Activated B cell treated with CpG ODN at 0.5 μM for 24 hours (primary cell): ENCODE data around the gene CTIF. TPM values are rescaled to one million over a fixed set of nuclear protein-coding genes. Genes with fewer than 3 reads are reported as not detected.

Experiments
- ATAC-seq: fragments of 200-7000 bp; cut with Tn5 transposase; one replicate; pipeline ENCODE4 v1.10.0; 2021; ENCODE audit warnings: low read depth, mild to moderate bottlenecking, moderate library complexity
- CTCF ChIA-PET: fragments of 350-600 bp; sonication (Branson Sonifier 250); formaldehyde crosslinking; loops from one replicate; lab custom pipeline; 2021; ENCODE audit warnings: antibody characterized with exemption; lab: Charles Lee
- POLR2A ChIA-PET: fragments of 350-600 bp; sonication (Branson Sonifier 250); formaldehyde crosslinking; loops from one replicate; lab custom pipeline; 2021; ENCODE audit warnings: antibody characterized with exemption; lab: Charles Lee
- DNase-seq: peaks from one replicate; pipeline ENCODE4 v3.0.0; 2022
- H3K27ac Mint-ChIP-seq: one replicate; pipeline ENCODE4 v1.8.0; 2020; ENCODE audit warnings: mixed read lengths
- H3K27me3 Mint-ChIP-seq: one replicate; pipeline ENCODE4 v1.8.0; 2021; ENCODE audit warnings: mixed read lengths
- H3K36me3 Mint-ChIP-seq: one replicate; pipeline ENCODE4 v1.8.0; 2021; ENCODE audit warnings: low read depth, mixed read lengths
- H3K4me1 Mint-ChIP-seq: one replicate; pipeline ENCODE4 v1.8.0; 2021; ENCODE audit warnings: mixed read lengths
- H3K4me3 Mint-ChIP-seq: one replicate; pipeline ENCODE4 v1.8.0; 2020; ENCODE audit warnings: mild to moderate bottlenecking, mixed read lengths
- H3K9me3 Mint-ChIP-seq: one replicate; pipeline ENCODE4 v1.8.0; 2020; ENCODE audit warnings: mixed read lengths
- CTCF ChIP-seq: fragments of 200-600 bp; IDR thresholded peaks from one replicate; pipeline ENCODE4 v1.8.0; 2022; ENCODE audit warnings: antibody characterized with exemption, mild to moderate bottlenecking
- intact Hi-C: fragments of 100-400 bp; cut with micrococcal nuclease; formaldehyde crosslinking; loops from one replicate; pipeline ENCODE4 v1.15.1; 2024
- total RNA-seq: library from RNA; stranded (reverse); gene quantifications from 2 replicates; pipeline ENCODE4 v1.2.3, GENCODE V29; 2022

Gene CTIF
- total RNA-seq, 1 donor from 2014 or later, result 9.3 TPM

GRCh38 chr18:48779462-48779861, 240.6 kb downstream of the CTIF start:
- Mint-ChIP-seq H3K27me3 (no peaks in the 10 kb centered on the region), H3K4me1 (peaks cover 34% of the 10 kb centered on the region), H3K36me3 (no peaks in the 10 kb centered on the region), H3K4me3 (no peak overlapping the region), H3K9me3 (no peaks in the 10 kb centered on the region), H3K27ac (no peak overlapping the region)
- ChIA-PET POLR2A (no interaction called here), CTCF (interaction anchor here (1.2 kb wide), 1 partner anchor 169 kb away, joined by 4 read pairs; no protein-coding TSS in a partner anchor)
- intact Hi-C loops, result loop anchor here (10.0 kb wide), 2 partner anchors 465 to 665 kb away; no protein-coding TSS in a partner anchor
- no peak for DNase-seq
- no peak for ATAC-seq
- no peak for TF ChIP-seq CTCF

GRCh38 chr18:48780201-48780912, 241.5 kb downstream of the CTIF start:
- DNase-seq (no peak), ATAC-seq (no peak)
- Mint-ChIP-seq H3K4me3 (no peak overlapping the region), H3K9me3 (no peaks in the 10 kb centered on the region), H3K27me3 (no peaks in the 10 kb centered on the region), H3K4me1 (peaks cover 43% of the 10 kb centered on the region), H3K27ac (no peak overlapping the region), H3K36me3 (no peaks in the 10 kb centered on the region)
- ChIA-PET CTCF (interaction anchor here (1.2 kb wide), 1 partner anchor 168 kb away, joined by 4 read pairs; no protein-coding TSS in a partner anchor), POLR2A (no interaction called here)
- intact Hi-C loops, result loop anchor here (10.0 kb wide), 1 partner anchor 684 kb away; the partner anchor contains the start of gene DYM
- no peak for TF ChIP-seq CTCF

GRCh38 chr18:48780913-48781162, 242.0 kb downstream of the CTIF start:
- Mint-ChIP-seq H3K4me3 (no peak overlapping the region), H3K36me3 (no peaks in the 10 kb centered on the region), H3K27ac (no peak overlapping the region), H3K4me1 (peaks cover 47% of the 10 kb centered on the region), H3K27me3 (no peaks in the 10 kb centered on the region), H3K9me3 (no peaks in the 10 kb centered on the region)
- TF ChIP-seq CTCF, result no peak
- intact Hi-C loops, result loop anchor here (10.0 kb wide), 1 partner anchor 684 kb away; the partner anchor contains the start of gene DYM
- ChIA-PET POLR2A (no interaction called here), CTCF (no interaction called here)
- DNase-seq, result no peak
- no peak for ATAC-seq

- no peak overlapping the region for H3K4me3 Mint-ChIP-seq
- intact Hi-C loops, result loop anchor here (10.0 kb wide), 1 partner anchor 683 kb away; the partner anchor contains the start of gene DYM
- ATAC-seq (no peak), DNase-seq (no peak)
- ChIA-PET CTCF (no interaction called here), POLR2A (interaction anchor here (1.6 kb wide), 1 partner anchor 171 kb away, joined by 6 read pairs; no protein-coding TSS in a partner anchor)
- peaks cover 53% of the 10 kb centered on the region for H3K4me1 Mint-ChIP-seq
- no peaks in the 10 kb centered on the region for H3K27me3 Mint-ChIP-seq
- H3K36me3 Mint-ChIP-seq, result no peaks in the 10 kb centered on the region
- no peak overlapping the region for H3K27ac Mint-ChIP-seq
- TF ChIP-seq CTCF, result no peak
- no peaks in the 10 kb centered on the region for H3K9me3 Mint-ChIP-seq
Observed at GRCh38 chr18:48781163-48781987, 242.5 kb downstream of the CTIF start.

- H3K9me3 Mint-ChIP-seq, result no peaks in the 10 kb centered on the region
- ATAC-seq, result no peak
- H3K4me3 Mint-ChIP-seq, result no peak overlapping the region
- H3K36me3 Mint-ChIP-seq, result no peaks in the 10 kb centered on the region
- ChIA-PET CTCF (no interaction called here), POLR2A (interaction anchor here (1.6 kb wide), 1 partner anchor 170 kb away, joined by 6 read pairs; no protein-coding TSS in a partner anchor)
- intact Hi-C loops, result loop anchor here (10.0 kb wide), 1 partner anchor 683 kb away; the partner anchor contains the start of gene DYM
- no peak for DNase-seq
- H3K4me1 Mint-ChIP-seq, result peaks cover 55% of the 10 kb centered on the region
- H3K27ac Mint-ChIP-seq, result no peak overlapping the region
- no peak for TF ChIP-seq CTCF
- H3K27me3 Mint-ChIP-seq, result no peaks in the 10 kb centered on the region
Observed at GRCh38 chr18:48781988-48782363, 243.1 kb downstream of the CTIF start.
